ENCODE data around the gene SYNPO2.

GRCh38 chr4:119080721-119081541, 192.3 kb downstream of the SYNPO2 start:
- TF ChIP-seq EZH2 (IDR thresholded peaks at IDR 0.05; ENCODE audit: borderline replicate concordance, low read depth, low read length, severe bottlenecking) (no peak), CTCF (IDR thresholded peaks at IDR 0.05; ENCODE audit: borderline replicate concordance, extremely low read depth, low read length, poor library complexity, severe bottlenecking) (no peak)

Data from DND-41 (cell line).